GM12878 (cell line): ENCODE measurements around the gene PHF21B. TPM values are rescaled to one million over a fixed set of nuclear protein-coding genes. Genes with fewer than 3 reads are reported as not detected.

Experiments
- ATAC-seq: fragments of 200-7000 bp; cut with Tn5 transposase; 3 replicates; pipeline ENCODE4 v1.9.1; 2020; ENCODE audit warnings: mild to moderate bottlenecking, moderate library complexity
- BruUV-seq: library from RNA; stranded (reverse); fragments of 400-500 nt; replicated peaks from 2 replicates; lab custom pipeline; 2021; lab: Mats Ljungman, UMichigan
- CTCF ChIA-PET: fragments of 300-600 bp; sonication (Branson Sonifier 250); formaldehyde crosslinking; extraction: SDS; loops from one replicate; lab custom pipeline; 2021; ENCODE audit warnings: inconsistent platforms; lab: Yijun Ruan, JAX
- POLR2A ChIA-PET: fragments of 350-600 bp; formaldehyde crosslinking; extraction: SDS; loops from one replicate; lab custom pipeline; 2021; ENCODE audit warnings: inconsistent platforms; lab: Charles Lee
- RAD21 ChIA-PET: fragments of 300-600 bp; sonication (Branson Sonifier 250); formaldehyde crosslinking; loops from one replicate; lab custom pipeline; 2023; ENCODE audit warnings: antibody characterized with exemption; ENCODE audit not compliant: unreplicated experiment; lab: Charles Lee
- SMC1A ChIA-PET: fragments of 300-600 bp; sonication (Branson Sonifier 250); formaldehyde crosslinking; loops from one replicate; lab custom pipeline; 2023; ENCODE audit not compliant: unreplicated experiment, uncharacterized antibody; lab: Charles Lee
- DNase-seq: peaks from one replicate; pipeline ENCODE4 v3.0.0-alpha.2; 2011; ENCODE audit warnings: low read depth, low spot score
- FAIRE-seq: peaks from 3 replicates; lab custom pipeline; 2011; peaks lifted over from hg19 to GRCh38; lab: Jason Lieb, UNC
- H2AFZ ChIP-seq: 2 replicates; pipeline ENCODE4 v1.6.0; 2011; ENCODE audit warnings: low read depth, low read length, control low read depth; ENCODE audit not compliant: control insufficient read depth
- H3K27ac ChIP-seq: 2 replicates; pipeline ENCODE4 v1.5.1; 2011; ENCODE audit warnings: control low read depth; ENCODE audit not compliant: control insufficient read depth, insufficient read depth
- H3K27me3 ChIP-seq, 2 experiments: replicated peaks in 1 of 2; 2 replicates each; pipeline versions ENCODE4 v1.6.0 to v1.6.1; 2011; ENCODE audit warnings: low read length in 1 of 2; ENCODE audit not compliant: control insufficient read depth in 2 of 2, insufficient read depth in 2 of 2
- H3K36me3 ChIP-seq, 2 experiments: 2 replicates each; pipeline ENCODE4 v1.5.1; 2011; ENCODE audit warnings: low read length in 1 of 2; ENCODE audit not compliant: control insufficient read depth in 2 of 2, insufficient read depth in 2 of 2
- H3K4me1 ChIP-seq: 2 replicates; pipeline ENCODE4 v1.6.1; 2011; ENCODE audit warnings: mild to moderate bottlenecking, low read length, moderate library complexity, mixed read lengths; ENCODE audit not compliant: control insufficient read depth, insufficient read depth
- H3K4me2 ChIP-seq: 2 replicates; pipeline ENCODE4 v1.6.0; 2011; ENCODE audit warnings: control low read depth; ENCODE audit not compliant: control insufficient read depth, insufficient read depth
- H3K4me3 ChIP-seq: fragments of 200-600 bp; sonication (generic); 2 replicates; pipeline ENCODE4 v1.5.1; 2016
- H3K79me2 ChIP-seq: 2 replicates; pipeline ENCODE4 v1.6.0; 2011; ENCODE audit warnings: low read length; ENCODE audit not compliant: control insufficient read depth, insufficient read depth
- H3K9ac ChIP-seq: 2 replicates; pipeline ENCODE4 v1.8.0; 2011; ENCODE audit warnings: low read length, control low read depth, mixed read lengths; ENCODE audit not compliant: control insufficient read depth, insufficient read depth
- H3K9me3 ChIP-seq: replicated peaks from 3 replicates; pipeline ENCODE4 v1.5.1; 2011; ENCODE audit warnings: mild to moderate bottlenecking, low read length; ENCODE audit not compliant: control insufficient read depth, insufficient read depth
- H4K20me1 ChIP-seq: 2 replicates; pipeline ENCODE4 v1.6.0; 2011; ENCODE audit not compliant: control insufficient read depth, insufficient read depth
- BCL11A ChIP-seq: IDR thresholded peaks from 2 replicates; pipeline ENCODE4 v1.6.1; 2011; ENCODE audit warnings: low read depth, low read length
- CBFB ChIP-seq: IDR thresholded peaks from 2 replicates; pipeline ENCODE4 v1.6.1; 2016; ENCODE audit warnings: antibody characterized with exemption, low read depth
- CBX5 ChIP-seq: sonication (generic); IDR thresholded peaks from 2 replicates; pipeline ENCODE4 v1.6.1; 2016; ENCODE audit warnings: low read depth, moderate library complexity, mild to moderate bottlenecking, inconsistent platforms
- CHD1 ChIP-seq: IDR thresholded peaks from 2 replicates; pipeline ENCODE4 v1.6.1; 2012; ENCODE audit warnings: low read depth, low read length, improper control_type of control experiment
- CREM ChIP-seq: IDR thresholded peaks from 2 replicates; pipeline ENCODE4 v1.6.1; 2014; ENCODE audit warnings: antibody characterized with exemption, low read depth
- EGR1 ChIP-seq, 2 experiments: IDR thresholded peaks; 1 replicate in 1 of 2; 2 replicates in 1 of 2; pipeline ENCODE4 v1.6.1; 2011 to 2012; ENCODE audit warnings: low read depth in 2 of 2, low read length in 2 of 2, borderline replicate concordance in 1 of 2, mild to moderate bottlenecking in 1 of 2, moderate library complexity in 1 of 2
- FOS ChIP-seq: IDR thresholded peaks from 3 replicates; pipeline ENCODE4 v1.6.1; 2011; ENCODE audit warnings: borderline replicate concordance; ENCODE audit not compliant: insufficient read length; ENCODE audit errors: extremely low read depth
- FOXK2 ChIP-seq: fragments of 450-650 bp; IDR thresholded peaks from 2 replicates; pipeline ENCODE4 v1.6.1; 2017; ENCODE audit warnings: mild to moderate bottlenecking, moderate library complexity
- HSF1 ChIP-seq: fragments of 150-350 bp; IDR thresholded peaks from 2 replicates; pipeline ENCODE4 v1.6.1; 2014; ENCODE audit warnings: mild to moderate bottlenecking, low read depth, low read length
- MEF2A ChIP-seq: IDR thresholded peaks from 2 replicates; pipeline ENCODE4 v1.6.1; 2011; ENCODE audit warnings: low read depth, mild to moderate bottlenecking, low read length, moderate library complexity; ENCODE audit not compliant: insufficient read depth
- MYB ChIP-seq: fragments of 150-350 bp; IDR thresholded peaks from 2 replicates; pipeline ENCODE4 v1.6.1; 2014; ENCODE audit warnings: mild to moderate bottlenecking, low read depth, low read length, borderline replicate concordance
- PML ChIP-seq: IDR thresholded peaks from 2 replicates; pipeline ENCODE4 v1.6.1; 2012; ENCODE audit warnings: low read length, inconsistent platforms
- RAD51 ChIP-seq: fragments of 450-650 bp; IDR thresholded peaks from 2 replicates; pipeline ENCODE4 v1.6.1; 2016; ENCODE audit warnings: moderate library complexity, mild to moderate bottlenecking, inconsistent platforms
- SUZ12 ChIP-seq: fragments of 200-600 bp; sonication (generic); IDR thresholded peaks from one replicate; pipeline ENCODE4 v1.6.1; 2018; ENCODE audit warnings: antibody characterized with exemption, mild to moderate bottlenecking; ENCODE audit not compliant: unreplicated experiment
- TCF3 ChIP-seq: IDR thresholded peaks from 2 replicates; pipeline ENCODE4 v1.6.1; 2012; ENCODE audit warnings: low read depth, mild to moderate bottlenecking, low read length, borderline replicate concordance; ENCODE audit not compliant: insufficient read depth
- WRNIP1 ChIP-seq: IDR thresholded peaks from 2 replicates; pipeline ENCODE4 v1.6.1; 2011; ENCODE audit warnings: low read depth, low read length, improper control_type of control experiment, borderline replicate concordance
- ZNF217 ChIP-seq: fragments of 450-650 bp; IDR thresholded peaks from 2 replicates; pipeline ENCODE4 v1.6.1; 2017; ENCODE audit warnings: antibody characterized with exemption, mild to moderate bottlenecking
- ZSCAN29 ChIP-seq: fragments of 450-650 bp; IDR thresholded peaks from 2 replicates; pipeline ENCODE4 v1.6.1; 2017; ENCODE audit warnings: mild to moderate bottlenecking, moderate library complexity
- WGBS: methylation state at CpG from one replicate; pipeline ENCODE4 v1.1.6; 2016; ENCODE audit warnings: low lambda C conversion rate; ENCODE audit not compliant: insufficient replicate concordance, insufficient coverage; ENCODE audit errors: missing lambda C conversion rate; 5-methylcytosine and 5-hydroxymethylcytosine counted together
- in situ Hi-C: fragments of 300-500 bp; cut with MboI; formaldehyde crosslinking; loops from 9 replicates; pipeline ENCODE4 v1.14.3; 2018; ENCODE audit warnings: mixed read lengths
- intact Hi-C: fragments of 100-400 bp; cut with micrococcal nuclease; formaldehyde crosslinking; loops from one replicate; pipeline ENCODE4 v1.14.2; 2022; ENCODE audit not compliant: unreplicated experiment
- polyA plus RNA-seq, 11 experiments: library from polyadenylated mRNA; depleted of rRNA in 4 of 11; unstranded in 6 of 11; stranded (reverse) in 5 of 11; fragments of >200 nt; fragmentation: Nextera tagmentation in 4 of 11; fragmentation: Illumina TruSeq in 1 of 11; extraction: Ambion mirVana in 4 of 11; extraction: Trizol in 1 of 11; gene quantifications; 1 replicate in 1 of 11; 2 replicates in 10 of 11; pipeline versions ENCODE4 v1.2.1 to v1.2.3, GENCODE V29; 2011 to 2016; ENCODE audit warnings: inconsistent platforms in 2 of 11, missing spikeins in 2 of 11, low read depth in 1 of 11
- total RNA-seq, 4 experiments: library from RNA; depleted of rRNA in 3 of 4; stranded (reverse); fragments of >200 nt in 3 of 4; fragmentation: Illumina TruSeq in 1 of 4; extraction: Trizol in 1 of 4; gene quantifications; 2 replicates each; pipeline versions ENCODE4 v1.2.1 to v1.2.3, GENCODE V29; 2013 to 2021
- TF ChIP-seq, protein P1 (sequence below): fragments of 450-650 bp; IDR thresholded peaks from 2 replicates; pipeline ENCODE4 v1.6.1; 2017; ENCODE audit warnings: mild to moderate bottlenecking, low read depth, inconsistent platforms; ENCODE audit not compliant: poor library complexity, severe bottlenecking
- TF ChIP-seq, protein P2 (sequence below): IDR thresholded peaks from 2 replicates; pipeline ENCODE4 v1.6.1; 2012; ENCODE audit warnings: low read length, inconsistent platforms

PHF21B gene
- total and polyA plus RNA-seq, 10 of the 15 experiments (the other 5 are each of a cell fraction or from before 2014, with no cell fraction given) = 0.03 to 0.35 TPM; not detected in 8

GRCh38 chr22:44909241-44909640 is 100.6 kb downstream of the PHF21B start:
- H3K27ac ChIP-seq = no peak overlapping the region
- no peaks in the 10 kb centered on the region for H3K27me3 ChIP-seq
- no peak overlapping the region for H3K4me2 ChIP-seq
- SMC1A ChIA-PET = no interaction called here
- H3K36me3 ChIP-seq = no peaks in the 10 kb centered on the region
- ATAC-seq (no peak), DNase-seq (no peak), FAIRE-seq (no peak)
- BruUV-seq = no TSS peak
- in situ Hi-C loops = loop anchor here (25.0 kb wide), 1 partner anchor 1053 kb away; no protein-coding TSS in a partner anchor
- no peak for TF ChIP-seq HSF1
- no peak for TF ChIP-seq RAD51
- TF ChIP-seq ZSCAN29 = no peak
- no peak for TF ChIP-seq CREM
- no peak for TF ChIP-seq CBX5
- no peak for TF ChIP-seq MEF2A
- TF ChIP-seq ZNF217 = no peak
- no peak for TF ChIP-seq CHD1
- no peak for TF ChIP-seq MYB
- no peak for TF ChIP-seq CBFB
- TF ChIP-seq PML = no peak
- no peak for TF ChIP-seq SUZ12
- TF ChIP-seq EGR1 (IDR thresholded peaks at IDR 0.05; ENCODE audit: borderline replicate concordance in 1 of 2, low read depth in 2 of 2, low read length in 2 of 2) = no peak
- TF ChIP-seq BCL11A = no peak
- no peak for TF ChIP-seq FOS
- no peak for TF ChIP-seq WRNIP1
- TF ChIP-seq, protein P1, sequence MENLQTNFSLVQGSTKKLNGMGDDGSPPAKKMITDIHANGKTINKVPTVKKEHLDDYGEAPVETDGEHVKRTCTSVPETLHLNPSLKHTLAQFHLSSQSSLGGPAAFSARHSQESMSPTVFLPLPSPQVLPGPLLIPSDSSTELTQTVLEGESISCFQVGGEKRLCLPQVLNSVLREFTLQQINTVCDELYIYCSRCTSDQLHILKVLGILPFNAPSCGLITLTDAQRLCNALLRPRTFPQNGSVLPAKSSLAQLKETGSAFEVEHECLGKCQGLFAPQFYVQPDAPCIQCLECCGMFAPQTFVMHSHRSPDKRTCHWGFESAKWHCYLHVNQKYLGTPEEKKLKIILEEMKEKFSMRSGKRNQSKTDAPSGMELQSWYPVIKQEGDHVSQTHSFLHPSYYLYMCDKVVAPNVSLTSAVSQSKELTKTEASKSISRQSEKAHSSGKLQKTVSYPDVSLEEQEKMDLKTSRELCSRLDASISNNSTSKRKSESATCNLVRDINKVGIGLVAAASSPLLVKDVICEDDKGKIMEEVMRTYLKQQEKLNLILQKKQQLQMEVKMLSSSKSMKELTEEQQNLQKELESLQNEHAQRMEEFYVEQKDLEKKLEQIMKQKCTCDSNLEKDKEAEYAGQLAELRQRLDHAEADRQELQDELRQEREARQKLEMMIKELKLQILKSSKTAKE = no peak
- TF ChIP-seq TCF3 = no peak
- TF ChIP-seq, protein P2, sequence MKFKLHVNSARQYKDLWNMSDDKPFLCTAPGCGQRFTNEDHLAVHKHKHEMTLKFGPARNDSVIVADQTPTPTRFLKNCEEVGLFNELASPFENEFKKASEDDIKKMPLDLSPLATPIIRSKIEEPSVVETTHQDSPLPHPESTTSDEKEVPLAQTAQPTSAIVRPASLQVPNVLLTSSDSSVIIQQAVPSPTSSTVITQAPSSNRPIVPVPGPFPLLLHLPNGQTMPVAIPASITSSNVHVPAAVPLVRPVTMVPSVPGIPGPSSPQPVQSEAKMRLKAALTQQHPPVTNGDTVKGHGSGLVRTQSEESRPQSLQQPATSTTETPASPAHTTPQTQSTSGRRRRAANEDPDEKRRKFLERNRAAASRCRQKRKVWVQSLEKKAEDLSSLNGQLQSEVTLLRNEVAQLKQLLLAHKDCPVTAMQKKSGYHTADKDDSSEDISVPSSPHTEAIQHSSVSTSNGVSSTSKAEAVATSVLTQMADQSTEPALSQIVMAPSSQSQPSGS = no peak
- no peak for TF ChIP-seq FOXK2
- H3K9ac ChIP-seq = no peak overlapping the region
- intact Hi-C loops = no loop called here
- WGBS = 35% methylated on average over 6 of the region's 6 CpGs
- no peaks in the 10 kb centered on the region for H4K20me1 ChIP-seq
- RAD21 ChIA-PET = no interaction called here
- no peaks in the 10 kb centered on the region; the same call in 2 of the 3 replicates for H3K9me3 ChIP-seq
- H3K4me1 ChIP-seq = no peaks in the 10 kb centered on the region
- no peak overlapping the region for H3K4me3 ChIP-seq
- no peak overlapping the region for H2AFZ ChIP-seq
- CTCF ChIA-PET = interaction anchor here (0.7 kb wide), 1 partner anchor 1292 kb away, joined by 3 read pairs; no protein-coding TSS in a partner anchor
- POLR2A ChIA-PET = no interaction called here
- no peaks in the 10 kb centered on the region for H3K79me2 ChIP-seq
